A172 (cell line): ENCODE measurements around the gene CLSTN2. TPM values are rescaled to one million over a fixed set of nuclear protein-coding genes. Genes with fewer than 3 reads are reported as not detected.

Source experiments
- DNase-seq: peaks from one replicate; pipeline ENCODE4 v3.0.0-alpha.2; 2015; ENCODE audit warnings: low spot score
- total RNA-seq: library from RNA; depleted of rRNA; stranded (reverse); fragments of >200 nt; shearing (Covaris generic); gene quantifications from 2 replicates; pipeline ENCODE4 v1.2.3, GENCODE V29; 2014

The CLSTN2 gene
- total RNA-seq, 1 experiment from 2014 or later, result 1.1 TPM

- DNase-seq, result no peak
These were observed 406.9 kb downstream of the CLSTN2 start for GRCh38 chr3:140341817-140342403.

- no peak for DNase-seq
These were observed 407.7 kb downstream of the CLSTN2 start for GRCh38 chr3:140342668-140343067.

GRCh38 chr3:140343211-140344081 is 408.5 kb downstream of the CLSTN2 start:
- DNase-seq, result no peak

GRCh38 chr3:140344082-140344454 is 409.1 kb downstream of the CLSTN2 start:
- DNase-seq, result no peak

GRCh38 chr3:140344601-140345205 is 409.7 kb downstream of the CLSTN2 start:
- DNase-seq, result no peak

GRCh38 chr3:140347151-140347550 is 412.2 kb downstream of the CLSTN2 start:
- DNase-seq, result no peak

GRCh38 chr3:140349938-140350337 is 415.0 kb downstream of the CLSTN2 start:
- no peak for DNase-seq

- no peak for DNase-seq
These were observed 416.5 kb downstream of the CLSTN2 start for GRCh38 chr3:140351466-140351865.

- no peak for DNase-seq
These were observed 420.5 kb downstream of the CLSTN2 start for GRCh38 chr3:140355481-140355880.

GRCh38 chr3:140358686-140359085 is 423.7 kb downstream of the CLSTN2 start:
- no peak for DNase-seq

GRCh38 chr3:140359233-140359995 is 424.4 kb downstream of the CLSTN2 start:
- DNase-seq, result no peak

- no peak for DNase-seq
These were observed 425.3 kb downstream of the CLSTN2 start for GRCh38 chr3:140360332-140360731.

GRCh38 chr3:140363801-140364200 is 428.8 kb downstream of the CLSTN2 start:
- DNase-seq, result peak; percentile 49

GRCh38 chr3:140365872-140366697 is 431.1 kb downstream of the CLSTN2 start:
- no peak for DNase-seq

- no peak for DNase-seq
These were observed 433.3 kb downstream of the CLSTN2 start for GRCh38 chr3:140368223-140368811.

GRCh38 chr3:140370686-140371085 is 435.7 kb downstream of the CLSTN2 start:
- no peak for DNase-seq

- DNase-seq, result no peak
These were observed 438.2 kb downstream of the CLSTN2 start for GRCh38 chr3:140373234-140373633.

- no peak for DNase-seq
These were observed 440.0 kb downstream of the CLSTN2 start for GRCh38 chr3:140375002-140375401.

GRCh38 chr3:140376136-140376889 is 441.3 kb downstream of the CLSTN2 start:
- no peak for DNase-seq

- no peak for DNase-seq
These were observed 442.7 kb downstream of the CLSTN2 start for GRCh38 chr3:140377644-140378043.
